ENCODE results near the gene SPR.
"Not testable (repeated sequence)": the region's sequence is repeated elsewhere in the genome, so short reads cannot be mapped to it uniquely, and the experiment has no call there.

The SPR gene

GRCh38 chr2:72897785-72898584 lies 10.8 kb downstream of the SPR start:
- ATAC-seq (ENCODE audit: low read depth) (no peak), DNase-seq (ENCODE audit: low spot score) (no peak)
- H3K4me3 ChIP-seq (ENCODE audit: severe bottlenecking): no peak overlapping the region
- H3K27ac ChIP-seq (ENCODE audit: poor library complexity, severe bottlenecking): no peak overlapping the region
- peaks cover 5% of the 10 kb centered on the region for H3K4me1 ChIP-seq (ENCODE audit: insufficient read depth, poor library complexity, severe bottlenecking)
- H3K27me3 ChIP-seq (ENCODE audit: insufficient read depth, poor library complexity, severe bottlenecking): peaks cover 9% of the 10 kb centered on the region
- no peak for TF ChIP-seq CTCF (IDR thresholded peaks at IDR 0.05; ENCODE audit: poor library complexity, severe bottlenecking)
- H3K9me3 ChIP-seq (ENCODE audit: severe bottlenecking): no peaks in the 10 kb centered on the region
- H3K36me3 ChIP-seq (ENCODE audit: low read depth): no peaks in the 10 kb centered on the region

GRCh38 chr2:72898585-72898906 lies 11.3 kb downstream of the SPR start:
- no peaks in the 10 kb centered on the region for H3K36me3 ChIP-seq (ENCODE audit: low read depth)
- DNase-seq (ENCODE audit: low spot score) (no peak), ATAC-seq (ENCODE audit: low read depth) (no peak)
- peaks cover 5% of the 10 kb centered on the region for H3K4me1 ChIP-seq (ENCODE audit: insufficient read depth, poor library complexity, severe bottlenecking)
- no peak overlapping the region for H3K27ac ChIP-seq (ENCODE audit: poor library complexity, severe bottlenecking)
- peaks cover 12% of the 10 kb centered on the region for H3K27me3 ChIP-seq (ENCODE audit: insufficient read depth, poor library complexity, severe bottlenecking)
- H3K9me3 ChIP-seq (ENCODE audit: severe bottlenecking): no peaks in the 10 kb centered on the region
- H3K4me3 ChIP-seq (ENCODE audit: severe bottlenecking): no peak overlapping the region
- TF ChIP-seq CTCF (IDR thresholded peaks at IDR 0.05; ENCODE audit: poor library complexity, severe bottlenecking): no peak

- no peak overlapping the region for H3K27ac ChIP-seq (ENCODE audit: poor library complexity, severe bottlenecking)
- no peak for DNase-seq (ENCODE audit: low spot score)
- no peak for TF ChIP-seq CTCF (IDR thresholded peaks at IDR 0.05; ENCODE audit: poor library complexity, severe bottlenecking)
- ATAC-seq (ENCODE audit: low read depth): no peak
- peaks cover 29% of the 10 kb centered on the region for H3K27me3 ChIP-seq (ENCODE audit: insufficient read depth, poor library complexity, severe bottlenecking)
- H3K9me3 ChIP-seq (ENCODE audit: severe bottlenecking): no peaks in the 10 kb centered on the region
- no peaks in the 10 kb centered on the region for H3K4me1 ChIP-seq (ENCODE audit: insufficient read depth, poor library complexity, severe bottlenecking)
- no peak overlapping the region for H3K4me3 ChIP-seq (ENCODE audit: severe bottlenecking)
- no peaks in the 10 kb centered on the region for H3K36me3 ChIP-seq (ENCODE audit: low read depth)
These were observed 13.1 kb downstream of the SPR start for GRCh38 chr2:72900191-72900825.

GRCh38 chr2:72901426-72901825 lies 14.2 kb downstream of the SPR start:
- Histone ChIP-seq H3K36me3 (ENCODE audit: low read depth) (no peaks in the 10 kb centered on the region), H3K27ac (ENCODE audit: poor library complexity, severe bottlenecking) (no peak overlapping the region), H3K4me3 (ENCODE audit: severe bottlenecking) (no peak overlapping the region), H3K27me3 (ENCODE audit: insufficient read depth, poor library complexity, severe bottlenecking) (peaks cover 36% of the 10 kb centered on the region), H3K9me3 (ENCODE audit: severe bottlenecking) (no peaks in the 10 kb centered on the region), H3K4me1 (ENCODE audit: insufficient read depth, poor library complexity, severe bottlenecking) (no peaks in the 10 kb centered on the region)
- no peak for TF ChIP-seq CTCF (IDR thresholded peaks at IDR 0.05; ENCODE audit: poor library complexity, severe bottlenecking)
- DNase-seq (ENCODE audit: low spot score): no peak
- no peak for ATAC-seq (ENCODE audit: low read depth)

GRCh38 chr2:72907369-72907768 lies 20.2 kb downstream of the SPR start:
- not testable (repeated sequence) for DNase-seq (ENCODE audit: low spot score); H3K9me3 ChIP-seq (ENCODE audit: severe bottlenecking); H3K4me3 ChIP-seq (ENCODE audit: severe bottlenecking); H3K4me1 ChIP-seq (ENCODE audit: insufficient read depth, poor library complexity, severe bottlenecking); ATAC-seq (ENCODE audit: low read depth); H3K27ac ChIP-seq (ENCODE audit: poor library complexity, severe bottlenecking); H3K36me3 ChIP-seq (ENCODE audit: low read depth)
- peaks cover 71% of the 10 kb centered on the region for H3K27me3 ChIP-seq (ENCODE audit: insufficient read depth, poor library complexity, severe bottlenecking)
